HG02885 (cell line): ENCODE measurements around the gene KCNK1.
"Not testable (repeated sequence)": the region's sequence is repeated elsewhere in the genome, so short reads cannot be mapped to it uniquely, and the experiment has no call there.

Experiments
- ATAC-seq: cut with Tn5 transposase; IDR thresholded peaks from one replicate; pipeline ENCODE4 v1.9.1; 2021; ENCODE audit warnings: mild to moderate bottlenecking; ENCODE audit not compliant: unreplicated experiment, poor library complexity

The KCNK1 gene

DNA sequence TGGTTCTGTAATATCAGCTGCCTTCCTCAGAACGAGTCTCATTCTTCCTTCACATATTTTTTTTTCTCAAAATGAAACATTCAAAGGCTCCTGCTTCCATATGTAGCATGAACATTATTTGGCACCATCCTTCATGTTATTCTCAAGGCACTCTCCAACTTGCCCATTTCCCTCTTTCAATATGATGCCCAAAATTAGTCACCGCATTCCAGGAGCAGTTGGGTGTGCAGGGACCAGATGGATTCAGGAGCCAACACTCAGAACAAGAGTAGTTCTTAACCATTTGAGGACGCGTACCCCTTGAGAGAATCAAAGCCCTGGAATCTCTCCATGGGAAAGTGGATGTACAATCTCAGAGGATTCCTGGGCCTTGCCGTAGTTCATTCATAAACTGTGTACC, 50.3 kb downstream of the KCNK1 start:
- ATAC-seq = no peak

GRCh38 chr1:233664804-233665574, 51.1 kb downstream of the KCNK1 start:
- ATAC-seq = no peak

DNA sequence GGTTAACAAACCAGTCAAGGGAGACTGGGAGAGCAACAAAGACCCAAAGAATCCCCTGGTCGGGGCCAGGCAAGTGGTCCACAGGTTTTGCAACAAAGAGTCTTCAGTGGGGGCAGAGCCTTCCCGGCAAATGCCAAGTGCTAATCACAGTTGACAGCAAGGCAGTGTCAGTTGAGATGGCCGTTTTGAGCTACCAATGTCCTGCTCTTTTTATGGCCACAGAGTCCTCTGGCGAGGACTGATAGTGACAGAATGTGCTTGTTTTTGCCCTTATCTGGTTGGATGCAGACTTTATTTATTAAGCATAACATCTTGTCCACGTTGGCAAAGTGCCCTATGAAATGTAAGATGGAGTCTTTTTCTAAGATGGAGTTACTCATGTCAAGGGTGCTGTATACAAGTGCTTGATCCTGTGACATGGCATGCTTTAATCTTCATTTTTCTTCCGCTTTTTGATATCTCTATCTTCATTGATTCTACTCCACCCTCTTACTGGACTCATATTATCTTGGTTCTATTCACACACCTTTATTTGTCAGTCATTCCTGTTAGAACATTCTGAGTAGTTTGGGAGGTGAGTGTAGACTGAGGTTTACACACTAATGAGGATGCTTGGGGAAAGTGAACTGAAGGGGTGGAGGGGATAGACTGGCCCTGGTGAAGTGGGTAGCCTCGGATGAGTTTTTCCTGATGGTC, 51.8 kb downstream of the KCNK1 start:
- no peak for ATAC-seq

- ATAC-seq = no peak
Observed at GRCh38 chr1:233667741-233668140, 53.8 kb downstream of the KCNK1 start.

GRCh38 chr1:233668146-233668724, 54.3 kb downstream of the KCNK1 start:
- no peak for ATAC-seq

GRCh38 chr1:233668725-233669294, 54.9 kb downstream of the KCNK1 start:
- peak; percentile 79 for ATAC-seq

DNA sequence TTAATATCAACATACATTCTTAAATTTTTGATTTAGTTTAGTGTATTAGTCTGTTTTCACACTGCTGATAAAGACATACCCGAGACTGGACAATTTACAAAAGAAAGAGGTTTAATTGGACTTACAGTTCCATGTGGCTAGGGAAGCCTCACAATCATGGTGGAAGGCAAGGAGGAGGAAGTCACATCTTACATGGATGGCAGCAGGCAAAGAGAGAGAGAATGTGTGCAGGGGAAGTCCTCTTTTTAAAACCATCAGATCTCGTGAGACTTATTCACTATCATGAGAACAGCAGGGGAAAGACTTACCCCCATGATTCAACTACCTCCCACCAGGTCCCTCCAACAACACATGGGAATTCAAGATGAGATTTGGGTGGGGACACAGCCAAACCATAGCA, 56.5 kb downstream of the KCNK1 start:
- ATAC-seq = not testable (repeated sequence)

DNA sequence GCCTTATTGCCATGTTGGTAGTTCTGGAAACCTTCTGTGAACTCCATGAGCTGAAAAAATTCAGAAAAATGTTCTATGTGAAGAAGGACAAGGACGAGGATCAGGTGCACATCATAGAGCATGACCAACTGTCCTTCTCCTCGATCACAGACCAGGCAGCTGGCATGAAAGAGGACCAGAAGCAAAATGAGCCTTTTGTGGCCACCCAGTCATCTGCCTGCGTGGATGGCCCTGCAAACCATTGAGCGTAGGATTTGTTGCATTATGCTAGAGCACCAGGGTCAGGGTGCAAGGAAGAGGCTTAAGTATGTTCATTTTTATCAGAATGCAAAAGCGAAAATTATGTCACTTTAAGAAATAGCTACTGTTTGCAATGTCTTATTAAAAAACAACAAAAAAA, 57.4 kb downstream of the KCNK1 start:
- ATAC-seq = no peak

DNA sequence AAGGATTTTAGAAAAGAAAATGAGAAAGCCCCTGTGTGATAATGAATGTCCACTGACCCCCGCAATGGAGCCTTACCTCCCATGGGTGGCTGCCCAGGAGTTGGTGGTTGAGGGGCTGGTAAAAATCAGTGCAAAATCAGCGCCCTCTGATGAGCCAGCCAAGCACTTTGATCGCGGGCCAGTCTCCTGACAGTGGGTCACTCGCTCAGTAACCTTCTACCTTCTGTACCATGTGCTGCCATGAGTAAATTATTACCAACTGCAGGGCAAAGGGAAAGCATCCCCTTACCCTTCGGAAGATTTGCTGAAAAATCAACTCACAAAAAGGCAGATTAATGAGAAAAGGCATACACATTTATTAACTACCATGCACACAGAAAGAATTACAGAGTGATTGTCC, 58.8 kb downstream of the KCNK1 start:
- ATAC-seq = no peak

- ATAC-seq = no peak
Observed at GRCh38 chr1:233673261-233673946, 59.5 kb downstream of the KCNK1 start.

DNA sequence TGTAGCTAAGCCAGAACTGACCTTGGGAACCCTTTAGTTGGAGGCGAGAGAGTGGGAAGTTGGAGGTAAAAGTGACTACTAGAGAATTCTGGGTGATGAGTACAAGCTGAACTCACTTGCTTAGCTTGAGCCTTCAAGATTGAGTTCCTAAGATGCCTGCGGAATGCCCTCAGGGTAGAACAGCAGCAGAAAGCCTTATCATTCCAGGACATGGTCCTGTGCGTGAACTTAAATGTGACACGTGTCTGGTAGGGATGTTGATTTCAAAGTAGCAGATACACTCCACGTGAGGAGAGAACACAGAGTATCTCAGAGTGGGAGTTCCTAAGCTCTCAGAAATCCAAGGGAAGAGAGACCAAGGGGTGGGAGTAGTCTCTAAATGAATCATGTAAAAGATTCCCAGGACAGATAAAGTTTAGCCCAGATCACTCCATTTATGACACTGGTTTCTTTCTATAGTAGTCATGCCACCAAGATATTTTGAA, 60.1 kb downstream of the KCNK1 start:
- ATAC-seq = no peak

- ATAC-seq = no peak
Observed at GRCh38 chr1:233675446-233675845, 61.5 kb downstream of the KCNK1 start.

GRCh38 chr1:233675893-233676292, 62.0 kb downstream of the KCNK1 start:
- ATAC-seq = peak; percentile 83

GRCh38 chr1:233677690-233678354, 63.9 kb downstream of the KCNK1 start:
- no peak for ATAC-seq

DNA sequence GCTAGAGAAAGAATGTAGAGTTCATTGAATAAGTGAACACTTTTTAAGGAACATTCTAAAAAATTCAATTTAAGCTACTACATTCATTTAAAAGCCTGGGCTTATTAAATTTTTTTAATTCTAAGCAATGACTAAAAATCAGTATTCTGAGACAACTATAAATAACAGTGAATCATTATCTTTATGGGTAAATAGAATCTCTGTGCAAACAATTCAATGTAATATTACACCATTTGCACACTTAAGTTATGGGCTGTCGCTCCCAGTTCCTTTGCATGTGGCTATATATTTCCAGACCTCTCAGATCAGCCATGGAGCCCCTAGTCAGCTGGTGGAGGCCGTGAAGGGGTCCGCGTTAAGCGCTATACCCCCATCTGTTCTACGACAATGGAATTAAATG, 65.1 kb downstream of the KCNK1 start:
- ATAC-seq = no peak

GRCh38 chr1:233679591-233680373, 65.9 kb downstream of the KCNK1 start:
- no peak for ATAC-seq

DNA sequence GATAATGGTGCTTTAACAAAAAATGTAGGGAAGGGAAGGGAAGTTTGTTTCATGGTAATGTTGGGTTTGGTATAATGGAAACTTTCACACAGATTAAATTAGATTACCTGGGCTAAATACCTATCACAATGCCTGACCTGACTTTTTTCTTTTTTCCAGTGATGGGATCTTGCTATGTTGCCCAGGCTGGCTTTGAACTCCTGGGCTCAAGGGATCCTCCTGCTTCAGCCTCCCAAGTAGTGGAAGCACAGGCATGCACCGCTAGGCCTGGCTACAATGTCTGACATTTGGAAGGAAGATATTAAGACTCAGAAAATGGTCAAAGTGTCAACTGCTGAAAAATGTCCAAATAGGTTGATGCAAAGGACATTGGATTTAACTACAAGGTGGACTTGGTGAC, 67.4 kb downstream of the KCNK1 start:
- no peak for ATAC-seq

- not testable (repeated sequence) for ATAC-seq
Observed at GRCh38 chr1:233686653-233687052, 72.7 kb downstream of the KCNK1 start.
